Retina (tissue), 1 donor: ENCODE data around the gene GPX4.

ENCODE experiments used
- DNase-seq: peaks from one replicate; pipeline ENCODE4 v3.0.0-alpha.2; 2016

GPX4 gene

GRCh38 chr19:1085676-1086442 lies 17.9 kb upstream of the GPX4 start:
- DNase-seq: no peak

DNA sequence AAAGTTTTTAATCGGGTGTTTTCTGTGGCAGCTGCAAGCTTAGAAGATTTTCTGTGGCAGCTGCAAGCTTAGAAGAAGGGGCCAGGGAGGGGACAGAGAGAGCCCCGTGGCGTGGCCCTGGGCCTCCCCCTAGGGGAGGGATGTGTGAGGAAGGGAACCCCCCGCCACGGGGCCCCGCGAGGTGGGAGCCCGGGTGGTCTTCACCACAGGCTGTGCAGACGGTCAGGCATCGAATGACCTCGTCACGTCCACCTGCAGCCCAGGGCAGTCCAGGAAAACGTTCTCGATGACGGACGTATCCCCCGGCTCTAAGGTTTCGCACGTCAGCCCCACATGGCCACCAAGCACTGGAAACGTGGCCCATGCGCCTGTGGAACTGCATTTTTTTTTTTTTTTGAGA lies 17.2 kb upstream of the GPX4 start:
- no peak for DNase-seq

DNA sequence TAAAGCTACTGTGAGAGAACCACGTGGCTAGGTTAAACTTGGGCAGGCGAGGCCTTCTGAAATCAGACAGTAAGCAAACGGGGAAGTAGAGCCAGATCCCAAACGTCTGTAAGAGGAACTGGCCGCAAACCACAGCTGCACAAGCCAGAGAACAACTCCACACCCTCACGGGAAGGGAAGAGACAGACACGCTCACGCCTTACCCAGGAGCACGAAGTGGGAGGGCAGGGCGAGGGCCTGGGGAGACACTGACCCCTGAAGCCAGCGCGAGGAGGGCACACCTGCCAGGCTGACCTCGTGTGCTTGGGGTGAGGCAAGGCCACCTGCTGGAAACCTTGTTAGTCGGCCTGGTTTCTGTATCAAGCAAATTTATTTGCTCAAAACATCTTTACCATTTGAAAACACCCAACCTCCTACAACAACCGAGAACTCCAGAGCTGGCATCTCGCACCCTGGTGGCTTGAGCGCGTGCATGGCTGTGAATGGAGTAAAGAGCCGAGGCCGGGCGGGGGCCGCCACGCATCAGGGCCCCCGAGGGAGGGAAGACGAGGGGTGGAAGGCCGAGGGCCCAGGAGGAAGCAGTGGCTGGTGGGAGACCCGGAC lies 15.9 kb upstream of the GPX4 start:
- DNase-seq: no peak

GRCh38 chr19:1088416-1089010 lies 15.3 kb upstream of the GPX4 start:
- DNase-seq: no peak

DNA sequence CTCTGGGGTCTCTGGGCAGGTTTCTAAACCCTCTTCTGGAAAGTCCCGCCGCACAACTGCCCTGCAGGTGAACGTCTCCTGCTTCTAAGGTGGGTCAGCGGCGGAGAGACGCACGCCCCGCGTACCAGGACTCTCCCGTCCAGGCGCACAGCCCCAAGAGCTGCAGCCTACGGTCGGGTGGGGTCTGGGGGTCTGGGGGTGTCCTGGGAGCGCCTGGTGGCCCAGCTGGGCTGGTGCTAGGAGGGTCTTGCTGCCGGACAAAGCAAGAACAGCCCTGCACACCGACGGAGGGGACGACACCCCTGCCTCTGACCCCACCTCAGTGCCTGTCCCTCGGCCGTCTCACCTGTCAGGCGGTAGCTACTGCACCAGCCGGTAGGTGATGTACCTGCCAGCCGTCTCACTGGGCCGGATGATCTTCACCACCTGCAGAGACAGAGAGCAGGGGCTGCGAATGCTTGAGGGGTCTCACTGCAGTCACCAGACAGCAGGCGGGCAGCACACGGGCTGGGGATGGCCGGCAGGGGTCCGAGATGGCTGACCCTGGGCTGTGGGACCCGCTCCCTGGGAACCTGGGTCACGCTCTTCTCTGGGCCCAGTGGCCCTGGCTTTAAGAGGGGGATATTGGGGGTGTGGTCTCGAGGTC lies 14.5 kb upstream of the GPX4 start:
- no peak for DNase-seq

GRCh38 chr19:1089891-1090290 lies 13.9 kb upstream of the GPX4 start:
- DNase-seq: no peak

DNA sequence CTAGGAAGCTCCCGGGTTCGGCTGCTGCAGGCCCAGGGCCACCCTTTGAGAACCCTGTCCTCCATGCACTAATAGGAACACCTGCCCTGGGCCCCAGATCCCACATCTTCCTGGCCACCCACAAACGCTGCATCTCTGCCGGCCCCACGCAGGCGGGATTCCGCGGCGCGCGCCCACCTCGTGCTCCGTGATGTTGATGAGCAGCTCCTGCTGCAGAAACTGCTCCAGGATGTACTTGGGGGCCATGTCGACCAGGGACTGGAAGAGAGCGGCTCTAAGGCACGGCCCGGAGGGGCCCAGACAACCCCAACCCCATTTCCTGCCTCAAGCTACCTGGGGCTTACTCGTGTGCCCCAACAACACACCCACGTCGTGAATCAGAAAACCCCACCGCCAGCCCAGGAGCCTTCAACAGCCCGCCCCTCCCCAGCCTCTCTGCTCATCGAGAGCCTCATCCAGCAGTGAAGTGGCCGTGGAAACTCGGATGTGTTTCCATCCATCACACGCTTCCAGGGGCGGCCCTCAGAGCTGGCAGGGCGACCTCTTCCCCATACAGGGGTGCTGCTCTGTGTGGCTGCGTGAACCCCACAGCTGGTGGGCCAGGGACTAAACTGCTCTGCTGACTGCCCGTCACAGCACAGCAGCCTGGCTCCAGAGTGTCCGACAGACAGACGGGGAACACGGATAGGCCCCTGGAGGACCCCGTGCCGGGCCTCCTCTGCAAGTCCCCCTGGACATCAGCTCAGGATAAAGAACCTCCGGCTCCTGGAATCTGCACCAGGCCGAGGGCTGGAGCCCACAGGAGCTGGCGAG lies 12.9 kb upstream of the GPX4 start:
- no peak for DNase-seq

GRCh38 chr19:1091544-1092175 lies 12.1 kb upstream of the GPX4 start:
- no peak for DNase-seq

GRCh38 chr19:1093330-1093729 lies 10.5 kb upstream of the GPX4 start:
- DNase-seq: no peak

DNA sequence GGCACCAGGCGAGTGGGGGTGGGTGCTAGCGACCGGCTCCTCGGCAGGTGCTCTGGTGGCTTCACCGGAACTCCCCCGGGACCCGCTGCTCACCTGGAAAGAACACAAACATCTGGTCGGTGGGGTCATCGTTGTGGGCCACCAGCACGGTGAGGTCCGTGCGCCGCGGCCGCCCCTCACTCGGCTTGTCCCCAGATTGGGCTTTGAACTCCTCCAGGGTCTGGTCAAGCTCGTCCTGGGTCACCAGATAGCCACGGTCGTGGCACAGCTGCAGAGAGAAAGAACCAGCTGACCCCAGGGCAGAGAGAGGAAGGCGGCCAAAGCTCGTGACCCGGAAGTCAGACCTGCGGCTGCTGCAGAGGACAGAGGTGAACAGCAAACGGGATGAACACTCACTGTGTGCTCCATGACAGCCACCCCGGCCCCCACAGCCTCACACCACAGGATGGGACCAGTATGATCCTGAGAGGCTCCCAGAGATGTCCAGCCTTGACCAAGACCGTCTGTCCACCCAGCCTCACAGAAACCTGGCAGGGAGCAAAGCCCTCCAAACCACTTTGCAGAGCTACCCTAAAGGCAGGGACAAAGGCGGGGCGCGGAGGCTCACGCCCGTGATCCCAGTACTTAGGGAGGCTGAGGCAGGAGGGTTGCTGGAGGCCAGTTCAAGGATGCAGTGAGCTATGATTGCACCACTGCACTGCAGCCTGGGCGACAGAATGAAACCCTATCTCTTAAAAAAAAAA lies 9.8 kb upstream of the GPX4 start:
- DNase-seq: no peak

- DNase-seq: no peak
Observed at GRCh38 chr19:1094655-1094977, 9.2 kb upstream of the GPX4 start.

DNA sequence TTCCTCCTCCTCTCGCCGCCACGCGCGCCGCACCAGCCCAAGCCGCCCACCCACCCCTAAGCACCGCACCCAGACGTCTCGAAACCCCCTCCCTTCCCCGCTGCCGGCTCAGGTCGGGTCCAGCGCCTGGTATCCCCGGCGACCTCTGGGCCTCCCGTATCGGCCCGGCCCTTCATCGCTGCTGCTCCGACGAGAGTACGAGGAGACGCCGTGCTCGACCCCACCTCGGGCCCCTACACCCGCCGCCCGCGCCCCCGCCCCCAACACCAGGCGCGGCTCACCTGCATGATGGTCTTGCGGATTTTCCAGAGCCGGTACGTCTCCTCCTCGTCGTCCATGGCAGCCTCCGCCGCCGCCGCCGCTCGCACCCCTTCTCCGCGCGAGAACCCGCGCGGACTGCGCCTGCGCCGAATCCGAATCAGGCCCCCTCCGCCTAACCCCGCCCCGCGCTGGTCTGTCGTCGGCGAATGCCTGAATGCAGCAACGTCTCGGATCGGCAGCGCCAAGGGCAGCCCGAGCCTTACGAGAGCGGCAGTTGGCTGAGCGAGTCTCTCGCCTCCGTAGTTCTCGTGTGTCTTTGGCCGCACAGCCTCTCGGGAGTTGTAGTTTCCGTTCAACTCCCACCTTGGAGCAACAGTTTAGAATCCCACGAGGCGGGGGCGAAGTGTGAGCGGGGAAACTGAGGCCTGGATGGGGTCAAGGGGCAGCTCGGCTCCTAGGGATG lies 8.7 kb upstream of the GPX4 start, which contains the start of gene POLR2E:
TSS of gene POLR2E (minus strand) at position 398 of the 724 bp plus-strand sequence. CDS start at position 338, 60 bp downstream.
- DNase-seq: peak; percentile 99

- no peak for DNase-seq
Observed at GRCh38 chr19:1097810-1098176, 6.0 kb upstream of the GPX4 start.

DNA sequence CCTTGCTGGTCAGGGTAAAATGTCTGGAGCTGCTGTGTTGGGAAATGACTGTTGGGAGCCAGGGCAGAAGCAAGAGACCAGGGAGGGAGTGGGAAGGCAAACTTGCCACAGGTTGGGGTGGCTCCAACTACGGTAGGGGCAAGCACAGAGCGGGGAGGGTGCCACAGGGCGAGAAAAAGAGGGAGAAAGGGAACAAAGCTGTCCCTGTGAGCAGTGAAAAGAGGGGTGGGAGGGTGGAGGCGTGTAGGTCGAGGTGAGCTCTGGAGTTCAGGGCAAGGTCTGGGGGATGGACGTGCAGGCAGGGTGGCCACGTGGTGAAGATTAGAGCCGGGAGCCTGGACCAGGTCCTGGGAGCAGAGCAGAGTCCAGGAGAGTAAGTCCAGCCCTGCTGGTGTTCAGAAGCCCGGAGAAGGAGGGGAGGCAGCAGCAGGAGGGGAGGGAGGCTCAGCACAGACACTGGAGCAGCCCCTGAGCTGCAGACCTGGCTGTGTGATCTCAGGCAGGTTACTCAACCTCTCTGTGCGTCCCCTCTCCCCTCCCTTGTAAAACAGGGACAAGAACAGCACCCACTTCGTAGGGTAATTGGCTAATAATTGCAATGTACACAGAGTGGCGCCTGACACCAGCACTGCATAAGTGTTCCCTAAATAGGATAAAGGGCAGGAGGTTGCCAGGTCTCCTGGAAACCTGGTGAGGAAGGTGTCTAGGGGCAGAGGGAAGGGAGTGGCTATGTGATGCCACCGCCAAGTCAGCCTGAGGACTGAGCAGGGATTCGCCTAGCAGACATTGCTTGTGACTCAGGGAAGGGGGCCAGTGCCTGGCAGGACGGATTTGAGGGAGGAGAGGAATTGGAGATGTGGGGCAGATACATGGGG lies 5.4 kb upstream of the GPX4 start:
- no peak for DNase-seq

DNA sequence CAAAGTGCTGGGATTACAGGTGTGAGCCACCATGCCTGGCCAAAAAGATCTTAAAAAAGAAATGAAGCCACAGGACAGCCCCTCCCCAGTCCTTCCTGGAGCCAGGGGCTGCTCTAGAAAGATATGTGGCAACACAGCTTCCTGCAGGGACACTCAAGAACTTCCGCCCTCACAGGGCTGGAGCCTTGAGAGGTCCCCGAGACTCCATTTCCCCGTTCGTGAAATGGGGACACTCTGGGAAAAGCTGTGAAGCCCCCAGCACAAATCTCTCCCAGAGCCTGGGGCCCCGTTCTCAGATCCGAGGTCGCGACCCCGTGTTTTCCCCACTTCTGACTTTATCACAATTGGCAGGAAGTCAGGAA lies 2.5 kb upstream of the GPX4 start:
- DNase-seq: no peak

DNA sequence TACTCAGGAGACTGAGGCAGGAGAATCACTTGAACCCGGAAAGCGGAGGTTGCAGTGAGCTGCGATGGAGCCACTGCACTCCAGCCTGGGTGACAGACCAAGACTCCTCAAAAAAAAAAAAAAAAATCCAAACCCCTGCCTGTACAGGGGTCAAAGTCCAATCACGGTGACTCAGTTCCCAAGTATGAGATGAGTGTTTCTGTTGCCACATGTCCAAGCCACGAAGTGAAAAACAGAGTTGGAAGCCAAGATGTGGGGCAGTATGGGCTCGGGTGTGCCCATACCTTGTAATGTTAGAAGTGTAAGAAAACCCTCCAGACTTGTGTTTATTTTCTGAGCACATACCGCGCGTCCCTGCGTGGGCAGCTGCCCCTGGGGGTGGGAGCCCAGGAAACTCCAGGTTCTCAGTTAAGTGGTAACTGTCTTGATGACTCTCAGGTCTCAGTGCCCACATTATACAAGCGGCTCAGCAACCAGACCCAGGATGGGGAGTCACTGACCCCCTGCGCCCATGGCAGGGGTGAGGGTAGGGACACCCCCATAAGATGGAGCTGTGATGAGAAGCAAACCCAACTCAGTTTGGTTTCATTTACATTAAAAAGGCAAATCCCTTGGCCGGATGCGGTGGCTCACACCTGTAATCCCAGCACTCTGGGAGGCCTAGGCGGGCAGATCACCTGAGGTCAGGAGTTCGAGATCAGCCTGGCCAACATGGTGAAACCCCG lies 1.2 kb upstream of the GPX4 start:
- no peak for DNase-seq

DNA sequence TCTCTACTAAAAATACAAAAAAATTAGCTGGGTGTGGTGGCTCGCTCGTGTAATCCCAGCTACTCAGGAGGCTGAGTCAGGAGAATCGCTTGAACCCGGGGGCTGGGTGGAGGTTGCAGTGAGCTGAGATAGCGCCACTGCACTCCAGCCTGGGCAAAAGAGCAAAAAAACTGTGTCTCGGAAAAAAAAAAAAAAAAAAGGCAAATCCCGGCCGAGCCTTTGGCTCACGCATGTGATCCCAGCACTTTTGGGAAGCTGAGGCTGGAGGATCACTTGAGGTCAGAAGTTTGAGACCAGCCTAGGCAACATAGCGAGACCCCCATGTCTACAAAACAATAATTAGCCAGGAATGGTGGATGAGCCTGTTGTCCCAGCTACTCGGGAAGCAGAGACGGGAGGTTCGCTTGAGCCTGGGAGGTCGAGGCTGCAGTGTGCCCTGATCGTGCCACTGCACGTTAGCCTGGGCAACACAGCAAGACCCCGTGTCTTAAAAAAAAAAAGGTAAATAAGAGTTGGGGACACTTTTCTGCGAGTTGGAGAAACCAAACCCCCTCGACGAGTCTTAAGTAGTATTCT lies 574 bp upstream of the GPX4 start:
- DNase-seq: no peak

DNA sequence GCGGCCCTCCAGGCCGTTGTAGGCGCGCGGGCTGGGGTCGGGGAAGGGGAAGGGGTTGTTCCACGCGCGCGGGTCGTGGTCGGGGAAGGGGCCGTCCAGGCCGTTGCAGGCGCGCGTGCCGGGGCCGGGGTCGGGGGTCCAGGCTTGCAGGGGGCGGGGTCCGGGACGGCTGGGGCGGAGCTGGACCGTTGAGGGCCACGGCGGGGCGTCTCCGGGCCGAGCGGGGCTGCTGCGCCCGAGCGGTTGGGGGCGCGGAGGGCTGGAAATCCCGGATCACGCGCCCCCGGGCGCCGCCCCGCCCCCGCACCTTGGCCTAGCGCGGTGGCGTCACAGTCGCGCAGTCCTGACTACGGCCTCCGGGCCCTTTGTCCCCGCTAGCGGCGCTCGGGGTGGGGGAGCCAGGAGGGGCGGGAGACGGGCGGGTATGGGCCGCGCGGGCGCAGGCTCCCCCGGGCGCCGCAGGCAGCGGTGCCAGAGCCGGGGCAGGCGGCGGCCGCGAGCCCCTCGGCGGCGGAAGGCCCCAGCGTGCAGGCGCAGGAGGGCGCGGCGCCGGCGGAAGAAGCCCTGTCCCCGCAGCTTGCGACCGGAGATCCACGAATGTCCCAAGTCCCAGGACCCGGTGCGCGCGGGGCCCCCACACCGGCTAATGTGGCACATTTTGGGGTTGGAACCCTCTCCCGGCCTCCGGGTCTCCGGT lies 665 bp downstream of the GPX4 start:
- DNase-seq: peak; percentile 68
